ENCODE results near the gene GDPD5.

DNA sequence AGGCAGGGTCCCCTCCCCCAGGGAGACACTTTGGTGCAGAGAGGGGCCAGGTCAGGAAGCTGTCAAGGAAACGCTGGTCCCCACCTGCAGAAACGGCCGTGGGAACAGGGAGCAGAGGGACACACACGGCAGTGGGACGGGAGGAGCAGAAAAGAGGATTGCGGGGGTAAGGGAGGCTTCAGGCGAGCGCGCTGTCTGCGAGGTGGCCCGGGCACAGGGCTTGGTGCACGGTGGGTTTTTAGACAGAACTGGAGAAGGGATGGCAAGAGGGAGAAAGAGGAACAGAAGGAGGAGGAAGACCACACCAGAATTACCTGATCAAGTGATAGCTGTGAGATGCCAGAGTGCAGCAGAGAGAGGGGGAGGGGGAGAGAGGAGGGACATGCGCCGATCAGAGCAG is 86.7 kb downstream of the GDPD5 start:
- no peak for TF ChIP-seq CTCF (IDR thresholded peaks at IDR 0.05; ENCODE audit: low read length)
- TF ChIP-seq EZH2 (IDR thresholded peaks at IDR 0.05; ENCODE audit: borderline replicate concordance, low read length), result no peak
